ENCODE measurements around the gene GRK5. TPM values are rescaled to one million over a fixed set of nuclear protein-coding genes. Genes with fewer than 3 reads are reported as not detected.

Gene GRK5
- total RNA-seq, 4 donors from 2014 or later = 6.0 to 111 (median 9.5) TPM

DNA sequence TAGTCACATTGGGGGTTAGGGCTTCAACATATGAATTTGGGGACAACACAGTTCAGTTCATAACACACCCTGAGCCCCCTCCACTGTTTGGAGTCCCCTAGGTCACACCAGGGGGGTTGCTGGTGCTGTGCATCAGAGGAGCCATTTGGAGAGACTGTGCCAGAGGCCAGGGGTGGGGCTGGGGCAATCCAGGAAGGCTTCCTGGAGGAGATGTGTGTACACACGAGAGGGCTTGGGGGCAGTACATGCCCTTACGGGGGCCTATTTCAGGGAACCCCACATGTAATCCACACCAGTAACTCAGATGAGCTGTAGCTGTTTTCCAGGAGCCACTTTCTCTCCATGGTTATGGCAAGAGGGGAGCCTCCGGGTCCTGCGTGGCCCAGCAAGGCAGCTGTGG, 151.7 kb downstream of the GRK5 start:
- Histone ChIP-seq H3K27me3 (no peaks in the 10 kb centered on the region), H3K4me3 (no peak overlapping the region), H3K27ac (no peak overlapping the region), H3K4me1 (peaks cover 0 to 3% (median 0%) of the 10 kb centered on the region in 4 donors), H3K9me3 (peaks cover 7 to 8% of the 10 kb centered on the region in 2 donors), H3K36me3 (no peaks in the 10 kb centered on the region)
- TF ChIP-seq POLR2A (IDR thresholded peaks at IDR 0.05) (no peak), POLR2AphosphoS5 (IDR thresholded peaks at IDR 0.05) (no peak), EP300 (IDR thresholded peaks at IDR 0.05; ENCODE audit: low read depth) (no peak)
- TF ChIP-seq, protein P1, sequence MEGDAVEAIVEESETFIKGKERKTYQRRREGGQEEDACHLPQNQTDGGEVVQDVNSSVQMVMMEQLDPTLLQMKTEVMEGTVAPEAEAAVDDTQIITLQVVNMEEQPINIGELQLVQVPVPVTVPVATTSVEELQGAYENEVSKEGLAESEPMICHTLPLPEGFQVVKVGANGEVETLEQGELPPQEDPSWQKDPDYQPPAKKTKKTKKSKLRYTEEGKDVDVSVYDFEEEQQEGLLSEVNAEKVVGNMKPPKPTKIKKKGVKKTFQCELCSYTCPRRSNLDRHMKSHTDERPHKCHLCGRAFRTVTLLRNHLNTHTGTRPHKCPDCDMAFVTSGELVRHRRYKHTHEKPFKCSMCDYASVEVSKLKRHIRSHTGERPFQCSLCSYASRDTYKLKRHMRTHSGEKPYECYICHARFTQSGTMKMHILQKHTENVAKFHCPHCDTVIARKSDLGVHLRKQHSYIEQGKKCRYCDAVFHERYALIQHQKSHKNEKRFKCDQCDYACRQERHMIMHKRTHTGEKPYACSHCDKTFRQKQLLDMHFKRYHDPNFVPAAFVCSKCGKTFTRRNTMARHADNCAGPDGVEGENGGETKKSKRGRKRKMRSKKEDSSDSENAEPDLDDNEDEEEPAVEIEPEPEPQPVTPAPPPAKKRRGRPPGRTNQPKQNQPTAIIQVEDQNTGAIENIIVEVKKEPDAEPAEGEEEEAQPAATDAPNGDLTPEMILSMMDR (IDR thresholded peaks at IDR 0.05) = no peak
- intact Hi-C loops (cut with DNase I; ENCODE audit: low total_unique reads) (no loop called here), in situ Hi-C loops (cut with MboI; ENCODE audit: low pct_ligation_motif_present in 1 of 4, low pct_unique_long_range_greater_than_20kb in 1 of 4, low sequenced_read_pairs in 3 of 4) (no loop called here)
- WGBS, 2 donors (ENCODE audit: low coverage in 1 of 2) = 85% methylated on average over 2 of the region's 4 CpGs; no CpG with 5 or more reads in 1 of the 2 donors
- DNase-seq = no peak

DNA sequence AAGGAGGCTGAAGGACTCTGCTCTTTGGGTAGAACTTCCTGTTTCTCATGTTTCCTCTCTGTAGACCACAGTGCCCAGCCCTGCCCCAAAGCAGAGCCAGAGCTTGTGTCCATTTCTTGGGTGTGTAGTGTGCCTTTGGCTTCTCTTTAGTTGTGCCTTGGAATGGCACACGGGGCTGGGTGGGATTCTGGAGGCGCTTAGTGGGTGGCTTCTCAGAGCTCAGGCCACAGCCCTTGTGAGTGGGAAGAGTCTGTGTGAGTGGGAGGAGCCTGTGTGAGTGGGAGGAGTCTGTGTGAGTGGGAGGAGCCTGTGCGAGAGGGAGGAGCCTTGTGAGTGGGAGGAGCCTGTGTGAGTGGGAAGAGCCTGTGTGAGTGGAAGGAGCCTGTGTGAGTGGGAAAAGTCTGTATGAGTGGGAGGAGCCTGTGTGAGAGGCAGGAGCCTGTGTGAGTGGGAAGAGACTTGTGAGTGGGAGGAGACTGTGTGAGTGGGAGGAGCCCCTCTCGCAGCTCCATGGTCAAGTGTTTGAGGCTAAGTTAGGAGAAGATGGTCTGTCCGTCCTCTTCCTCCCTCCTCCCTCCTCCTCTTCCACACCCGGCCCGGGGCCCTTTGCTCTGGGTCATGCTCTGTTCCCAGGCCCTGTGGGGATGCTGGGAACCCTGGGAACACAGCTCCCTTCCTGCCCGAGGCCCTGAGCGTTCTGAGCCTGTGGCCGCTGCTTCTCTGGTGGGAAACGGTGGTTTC, 153.0 kb downstream of the GRK5 start:
- intact Hi-C loops (cut with DNase I; ENCODE audit: low total_unique reads) (loop anchor here (5.0 kb wide), 1 partner anchor 37 kb away; no protein-coding TSS in a partner anchor), in situ Hi-C loops (cut with MboI; ENCODE audit: low pct_ligation_motif_present in 1 of 4, low pct_unique_long_range_greater_than_20kb in 1 of 4, low sequenced_read_pairs in 3 of 4) (no loop called here)
- no peak for DNase-seq
- TF ChIP-seq POLR2AphosphoS5 (IDR thresholded peaks at IDR 0.05) = no peak
- TF ChIP-seq EP300 (IDR thresholded peaks at IDR 0.05; ENCODE audit: low read depth) = no peak
- TF ChIP-seq POLR2A (IDR thresholded peaks at IDR 0.05) = no peak
- TF ChIP-seq, protein P1 (IDR thresholded peaks at IDR 0.05) = no peak
- Histone ChIP-seq H3K4me1 (peaks cover 0 to 8% (median 0%) of the 10 kb centered on the region in 4 donors), H3K36me3 (no peaks in the 10 kb centered on the region), H3K4me3 (no peak overlapping the region), H3K27ac (peak overlapping the region in 1 of 4 donors; percentile 11), H3K27me3 (no peaks in the 10 kb centered on the region), H3K9me3 (peaks cover 7 to 8% of the 10 kb centered on the region in 2 donors)
- WGBS, 2 donors (ENCODE audit: low coverage in 1 of 2) = 86% methylated on average over 1 to 11 of the region's 11 CpGs

DNA sequence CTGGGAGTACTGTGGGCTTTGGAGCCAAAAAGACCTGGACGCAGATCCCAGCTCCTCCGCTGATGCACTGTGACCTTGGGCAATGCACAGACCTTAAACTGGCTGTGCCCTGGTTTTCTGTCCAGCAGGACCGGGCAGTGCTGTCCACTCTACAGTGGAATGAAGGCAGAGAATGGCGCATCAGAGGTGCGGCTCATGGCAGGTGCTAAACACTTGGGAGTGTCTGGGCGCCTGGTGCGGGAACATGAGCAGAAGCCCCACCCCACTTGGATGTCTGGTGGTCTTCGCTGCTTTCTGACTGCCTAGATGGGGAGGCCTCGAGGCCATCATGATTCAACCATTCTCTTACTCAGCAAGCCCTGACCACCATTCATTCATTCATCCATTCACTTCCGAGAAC, 153.7 kb downstream of the GRK5 start:
- Histone ChIP-seq H3K4me1 (peaks cover 0 to 12% (median 0%) of the 10 kb centered on the region in 4 donors), H3K27ac (peak overlapping the region in 1 of 4 donors; percentile 11), H3K4me3 (no peak overlapping the region), H3K9me3 (peaks cover 2 to 3% of the 10 kb centered on the region in 2 donors), H3K27me3 (no peaks in the 10 kb centered on the region), H3K36me3 (no peaks in the 10 kb centered on the region)
- 96% methylated on average over 10 of the region's 10 CpGs; no CpG with 5 or more reads in 1 of the 2 donors for WGBS, 2 donors (ENCODE audit: low coverage in 1 of 2)
- intact Hi-C loops (cut with DNase I; ENCODE audit: low total_unique reads) = loop anchor here (5.0 kb wide), 1 partner anchor 36 kb away; no protein-coding TSS in a partner anchor
- DNase-seq = no peak
- in situ Hi-C loops (cut with MboI; ENCODE audit: low pct_ligation_motif_present in 1 of 4, low pct_unique_long_range_greater_than_20kb in 1 of 4, low sequenced_read_pairs in 3 of 4) = no loop called here
- TF ChIP-seq POLR2A (IDR thresholded peaks at IDR 0.05) (no peak), POLR2AphosphoS5 (IDR thresholded peaks at IDR 0.05) (no peak), EP300 (IDR thresholded peaks at IDR 0.05; ENCODE audit: low read depth) (no peak)
- TF ChIP-seq, protein P1 (IDR thresholded peaks at IDR 0.05) = no peak

DNA sequence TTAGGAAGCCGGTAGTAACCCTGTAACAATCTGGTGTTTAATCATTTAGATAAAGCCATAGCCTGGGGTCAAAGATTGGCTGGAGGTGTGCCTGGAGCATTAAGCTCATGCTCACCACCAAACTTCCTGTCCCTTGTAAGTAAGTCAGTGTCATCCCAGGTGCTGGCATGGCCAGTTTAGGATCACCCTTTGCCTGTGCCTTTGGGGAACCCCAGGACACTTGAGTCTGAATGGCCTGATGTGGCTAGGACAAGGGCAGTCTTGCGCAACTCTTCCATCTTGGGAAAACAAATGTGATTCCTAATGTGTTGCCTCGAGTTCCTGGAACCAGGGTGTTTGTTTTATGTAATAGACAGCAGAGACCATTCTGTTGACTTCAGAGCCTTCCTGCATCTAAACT, 154.8 kb downstream of the GRK5 start:
- H3K27me3 ChIP-seq = no peaks in the 10 kb centered on the region
- TF ChIP-seq EP300 (IDR thresholded peaks at IDR 0.05; ENCODE audit: low read depth) = no peak
- TF ChIP-seq POLR2AphosphoS5 (IDR thresholded peaks at IDR 0.05) = peak in 1 of 3 donors; percentile 40
- TF ChIP-seq POLR2A (IDR thresholded peaks at IDR 0.05) = no peak
- peak overlapping the region in 2 of 4 donors; percentile 1 to 57 for H3K27ac ChIP-seq
- no peak for DNase-seq
- peaks cover 0 to 12% (median 0%) of the 10 kb centered on the region in 4 donors for H3K4me1 ChIP-seq
- no peak overlapping the region for H3K4me3 ChIP-seq
- no peaks in the 10 kb centered on the region for H3K9me3 ChIP-seq
- H3K36me3 ChIP-seq = no peaks in the 10 kb centered on the region
- WGBS, 2 donors (ENCODE audit: low coverage in 1 of 2) = 60 to 67% methylated on average over 1 to 3 of the region's 3 CpGs
- intact Hi-C loops (cut with DNase I; ENCODE audit: low total_unique reads) (loop anchor here (5.0 kb wide), 1 partner anchor 35 kb away; no protein-coding TSS in a partner anchor), in situ Hi-C loops (cut with MboI; ENCODE audit: low pct_ligation_motif_present in 1 of 4, low pct_unique_long_range_greater_than_20kb in 1 of 4, low sequenced_read_pairs in 3 of 4) (no loop called here)
